NT2/D1 (cell line): Measurements from ENCODE around the gene KMT5B.

Source experiments
- DNase-seq: peaks from one replicate; pipeline ENCODE4 v3.0.0-alpha.2; 2011; ENCODE audit warnings: low read depth, low spot score
- H3K27me3 ChIP-seq: 2 replicates; pipeline ENCODE4 v1.6.0; 2011; ENCODE audit warnings: mild to moderate bottlenecking; ENCODE audit not compliant: insufficient read length, insufficient read depth
- H3K36me3 ChIP-seq: 2 replicates; pipeline ENCODE4 v1.6.1; 2011; ENCODE audit warnings: mild to moderate bottlenecking, low read length, mixed read lengths; ENCODE audit not compliant: insufficient read depth, insufficient read length
- H3K4me1 ChIP-seq: 2 replicates; pipeline ENCODE4 v1.5.1; 2011; ENCODE audit not compliant: insufficient read depth, insufficient read length
- H3K4me3 ChIP-seq: 2 replicates; pipeline ENCODE4 v1.5.1; 2011; ENCODE audit warnings: low read depth; ENCODE audit not compliant: insufficient read length
- H3K9ac ChIP-seq: 2 replicates; pipeline ENCODE4 v1.6.0; 2011; ENCODE audit warnings: low read depth; ENCODE audit not compliant: insufficient read length
- H3K9me3 ChIP-seq: 2 replicates; pipeline ENCODE4 v1.5.1; 2011; ENCODE audit warnings: mild to moderate bottlenecking, low read length; ENCODE audit not compliant: insufficient read depth
- SUZ12 ChIP-seq: IDR thresholded peaks from 2 replicates; pipeline ENCODE4 v1.6.1; 2011; ENCODE audit not compliant: insufficient read length, insufficient read depth; ENCODE audit errors: extremely low read depth
- YY1 ChIP-seq: IDR thresholded peaks from 2 replicates; pipeline ENCODE4 v1.6.1; 2011; ENCODE audit not compliant: insufficient read length, insufficient read depth
- ZNF274 ChIP-seq: IDR thresholded peaks from 2 replicates; pipeline ENCODE4 v1.6.1; 2011; ENCODE audit warnings: mild to moderate bottlenecking, low read depth, low read length

Gene KMT5B

DNA sequence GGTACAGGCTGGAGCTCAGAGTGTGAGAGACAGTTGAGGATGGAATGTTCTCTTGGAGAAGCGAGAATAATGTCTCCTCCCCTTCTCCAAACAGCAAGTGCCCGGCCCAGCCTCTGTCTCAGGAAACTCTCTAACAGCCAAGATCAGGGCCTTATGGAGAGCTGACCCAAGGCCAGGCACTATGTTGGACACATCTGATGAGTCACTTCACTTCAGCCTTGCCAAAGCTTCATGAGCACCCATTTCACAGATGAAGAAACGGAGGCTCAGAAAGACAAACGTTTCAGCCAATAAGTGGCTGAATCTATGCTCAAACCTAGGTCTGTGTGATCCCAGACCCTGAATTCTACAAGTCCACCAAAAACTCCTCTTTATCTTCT lies 69.8 kb downstream of the KMT5B start:
- no peak for DNase-seq
- TF ChIP-seq YY1 (no peak), SUZ12 (no peak), ZNF274 (no peak)
- H3K9ac ChIP-seq: no peak overlapping the region

DNA sequence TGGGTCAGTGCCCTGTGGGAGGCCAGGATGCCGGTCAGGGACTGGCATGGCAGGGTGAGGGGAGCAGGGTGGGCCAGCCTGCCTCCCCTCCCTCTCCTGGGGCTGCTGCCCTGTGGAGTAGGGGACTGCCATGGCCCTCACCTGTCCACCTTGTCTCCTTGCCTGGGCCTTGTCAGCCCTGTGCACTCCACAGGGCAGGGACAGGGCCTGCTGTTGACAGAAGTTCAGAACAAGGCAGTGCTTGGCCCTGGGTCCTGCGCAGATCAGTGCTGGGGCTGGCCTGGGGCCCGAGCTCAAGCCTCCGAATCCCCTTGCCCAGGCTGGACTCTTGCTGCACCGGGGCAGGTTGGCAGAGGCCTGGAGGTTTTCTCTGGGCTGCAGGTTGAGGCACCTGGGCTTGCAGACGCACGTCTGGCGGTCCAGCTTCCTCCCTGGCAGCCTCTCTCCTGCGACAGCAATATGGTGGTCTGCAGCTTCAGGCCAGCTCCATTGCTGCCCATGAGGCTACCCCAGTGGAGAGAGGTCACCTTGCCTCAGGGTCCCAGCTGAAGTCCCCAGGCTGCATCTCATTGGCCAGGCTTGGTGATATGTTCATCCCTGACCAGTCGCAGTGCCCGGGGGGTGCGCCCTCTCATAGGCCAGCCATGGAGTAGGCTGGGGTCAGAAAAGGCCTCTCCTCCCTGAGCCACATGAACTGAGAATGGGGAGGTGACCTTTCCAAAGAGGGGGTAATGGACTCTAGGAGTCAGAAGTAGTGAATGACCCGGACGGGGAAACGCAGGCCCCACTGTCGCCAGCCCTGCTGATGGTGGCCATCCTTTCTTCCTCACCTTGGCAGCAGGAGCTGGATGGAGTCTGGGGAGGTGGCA lies 70.4 kb downstream of the KMT5B start:
- TF ChIP-seq YY1 (no peak), SUZ12 (no peak), ZNF274 (no peak)
- Histone ChIP-seq H3K9ac (no peak overlapping the region), H3K36me3 (no peaks in the 10 kb centered on the region), H3K9me3 (no peaks in the 10 kb centered on the region), H3K4me3 (no peak overlapping the region), H3K27me3 (no peaks in the 10 kb centered on the region), H3K4me1 (peaks cover 18% of the 10 kb centered on the region)
- DNase-seq: no peak

More for the DNA sequence above, 69.8 kb downstream of the KMT5B start:
- no peak overlapping the region for H3K4me3 ChIP-seq
- no peaks in the 10 kb centered on the region for H3K27me3 ChIP-seq
- no peaks in the 10 kb centered on the region for H3K9me3 ChIP-seq
- H3K4me1 ChIP-seq: peaks cover 18% of the 10 kb centered on the region
- no peaks in the 10 kb centered on the region for H3K36me3 ChIP-seq

DNA sequence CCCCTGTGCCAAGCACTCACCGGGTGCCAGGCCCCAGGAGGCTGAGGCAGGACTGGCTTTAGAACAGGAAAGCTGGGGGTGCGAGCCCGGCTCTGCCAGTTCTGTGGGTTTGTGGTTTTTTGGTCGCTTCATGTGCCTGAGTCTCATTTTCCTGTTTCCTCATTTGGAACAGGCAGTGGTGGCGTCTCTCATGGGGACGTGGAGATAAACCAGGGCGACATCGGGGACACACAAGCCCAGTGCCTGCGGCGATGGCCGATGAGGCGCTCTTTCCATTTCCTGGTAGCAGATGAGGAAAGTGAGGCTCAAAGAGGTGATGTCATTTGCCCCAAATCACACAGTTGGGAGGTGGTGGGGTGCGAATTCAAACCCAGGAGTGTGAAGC lies 71.1 kb downstream of the KMT5B start:
- TF ChIP-seq SUZ12: no peak
- no peak for TF ChIP-seq YY1
- TF ChIP-seq ZNF274: no peak
- H3K9ac ChIP-seq: no peak overlapping the region
- no peaks in the 10 kb centered on the region for H3K36me3 ChIP-seq

DNA sequence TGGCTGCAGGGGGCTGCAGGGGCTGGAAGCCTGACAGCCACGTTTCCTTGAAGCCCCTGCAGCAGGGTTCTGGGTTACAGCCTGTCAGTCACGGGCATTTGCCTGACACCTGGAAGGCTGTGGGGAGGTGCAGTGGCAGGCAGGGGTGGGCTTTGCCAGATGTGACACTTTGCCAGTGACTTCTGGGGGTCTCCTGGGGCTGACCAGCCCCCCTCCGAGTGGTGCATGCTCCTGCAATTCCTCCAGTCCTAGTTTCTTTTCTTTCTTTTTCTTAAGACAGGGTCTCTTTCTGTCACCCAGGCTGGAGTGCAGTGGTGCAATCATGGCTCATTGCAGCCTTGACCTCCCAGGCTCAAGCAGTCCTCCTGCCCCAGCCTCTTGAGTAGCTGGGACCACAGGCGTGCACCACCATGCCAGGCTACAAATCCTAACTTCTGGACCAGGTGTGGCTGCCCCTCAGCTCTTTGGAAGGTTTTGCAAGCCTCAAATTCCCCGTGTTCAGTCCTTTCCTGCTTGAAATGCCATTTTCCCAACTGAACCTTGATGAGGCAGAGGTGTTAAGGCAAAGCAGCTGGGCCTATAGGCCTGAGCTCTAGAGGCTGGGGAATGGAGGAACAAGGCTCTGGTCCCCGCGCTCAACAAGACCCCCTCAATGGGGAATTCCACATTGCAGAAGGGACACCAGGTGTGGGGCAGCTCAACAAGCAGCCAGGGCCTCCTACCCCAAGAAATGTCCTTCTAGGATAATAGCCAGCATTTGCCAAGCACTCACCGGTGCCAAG lies 71.7 kb downstream of the KMT5B start:
- no peak overlapping the region for H3K4me3 ChIP-seq
- peaks cover 8% of the 10 kb centered on the region for H3K4me1 ChIP-seq
- TF ChIP-seq SUZ12: no peak
- no peak for TF ChIP-seq YY1
- TF ChIP-seq ZNF274: no peak
- no peaks in the 10 kb centered on the region for H3K9me3 ChIP-seq
- no peaks in the 10 kb centered on the region for H3K27me3 ChIP-seq
- H3K36me3 ChIP-seq: no peaks in the 10 kb centered on the region
- DNase-seq: no peak
- H3K9ac ChIP-seq: no peak overlapping the region

More for the DNA sequence above, 71.1 kb downstream of the KMT5B start:
- Histone ChIP-seq H3K4me3 (no peak overlapping the region), H3K4me1 (peaks cover 12% of the 10 kb centered on the region), H3K9me3 (no peaks in the 10 kb centered on the region), H3K27me3 (no peaks in the 10 kb centered on the region)
- no peak for DNase-seq

DNA sequence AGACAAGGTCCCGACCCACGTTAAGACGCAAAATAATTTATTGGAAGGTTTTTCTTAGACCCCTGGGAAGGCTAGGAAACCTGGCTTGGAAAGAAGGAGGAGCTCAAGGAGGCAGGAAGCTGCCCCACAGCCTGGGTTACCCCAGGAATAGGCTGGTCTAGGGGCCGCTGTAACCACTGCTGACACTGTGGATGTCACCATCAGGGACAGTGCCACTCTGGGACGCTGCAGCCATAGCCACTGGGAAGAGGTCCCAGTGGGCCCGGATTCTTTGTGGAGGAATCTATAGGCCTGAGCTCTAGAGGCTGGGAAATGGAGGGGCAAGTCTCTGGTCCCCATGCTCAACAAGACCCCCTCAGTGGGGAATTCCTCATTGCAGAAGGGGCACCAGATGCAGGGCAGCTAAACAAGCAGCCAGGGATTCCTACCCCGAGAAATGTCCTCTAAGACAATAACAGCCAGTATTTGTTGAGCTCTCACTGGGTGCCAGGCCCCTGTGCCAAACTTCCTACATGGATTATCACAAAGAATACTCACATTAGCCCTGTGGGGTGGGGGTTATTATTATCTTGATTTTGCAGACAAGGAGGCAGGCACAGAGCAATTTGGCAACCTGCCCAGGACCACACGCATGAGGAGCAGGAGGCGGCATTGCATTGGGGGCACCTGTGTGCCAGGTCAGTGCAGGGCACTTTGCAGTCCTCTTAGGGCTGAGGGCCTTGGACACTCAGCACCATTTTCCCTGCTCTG lies 72.4 kb downstream of the KMT5B start:
- no peak for TF ChIP-seq ZNF274
- no peak for TF ChIP-seq SUZ12
- TF ChIP-seq YY1: no peak
- Histone ChIP-seq H3K4me3 (no peak overlapping the region), H3K36me3 (no peaks in the 10 kb centered on the region), H3K4me1 (peaks cover 4% of the 10 kb centered on the region), H3K9ac (no peak overlapping the region), H3K9me3 (no peaks in the 10 kb centered on the region), H3K27me3 (no peaks in the 10 kb centered on the region)
- DNase-seq: no peak

DNA sequence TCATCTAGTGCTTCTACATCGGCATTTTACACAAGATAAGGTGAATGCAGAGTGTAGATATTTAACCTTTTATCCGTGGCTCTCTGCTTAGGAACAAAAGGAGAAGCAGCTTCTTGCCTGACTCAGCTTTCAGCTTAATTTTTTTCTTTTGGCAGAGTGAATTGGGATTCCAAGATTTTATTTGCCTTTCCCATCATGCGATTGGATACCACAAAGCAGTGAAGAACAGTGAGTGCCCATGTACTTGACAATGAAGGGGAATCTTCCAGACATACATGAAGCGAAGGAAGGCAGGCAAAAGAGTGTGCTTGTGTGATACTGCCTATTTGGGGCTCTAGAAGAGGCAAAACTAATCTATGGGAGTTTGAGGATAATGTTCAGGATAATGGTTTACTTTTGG lies 74.9 kb downstream of the KMT5B start:
- Histone ChIP-seq H3K4me3 (no peak overlapping the region), H3K9ac (no peak overlapping the region)
- no peak for DNase-seq

More for the DNA sequence above, 74.9 kb downstream of the KMT5B start:
- Histone ChIP-seq H3K27me3 (no peaks in the 10 kb centered on the region), H3K36me3 (no peaks in the 10 kb centered on the region), H3K4me1 (peaks cover 4% of the 10 kb centered on the region), H3K9me3 (peaks cover 21% of the 10 kb centered on the region)
- no peak for TF ChIP-seq YY1
- TF ChIP-seq SUZ12: no peak
- TF ChIP-seq ZNF274: no peak
